Stimulated activated CD8-positive, alpha-beta memory T cell treated with anti-CD3 and anti-CD28 coated beads, Interleukin-4, amount 100 ng/mL, for 24 hours (primary cell): ENCODE results near the gene SMYD4.

ENCODE experiments used
- DNase-seq: peaks from one replicate; pipeline ENCODE4 v3.0.0-alpha.2; 2020; ENCODE audit warnings: low read depth

The SMYD4 gene

DNA sequence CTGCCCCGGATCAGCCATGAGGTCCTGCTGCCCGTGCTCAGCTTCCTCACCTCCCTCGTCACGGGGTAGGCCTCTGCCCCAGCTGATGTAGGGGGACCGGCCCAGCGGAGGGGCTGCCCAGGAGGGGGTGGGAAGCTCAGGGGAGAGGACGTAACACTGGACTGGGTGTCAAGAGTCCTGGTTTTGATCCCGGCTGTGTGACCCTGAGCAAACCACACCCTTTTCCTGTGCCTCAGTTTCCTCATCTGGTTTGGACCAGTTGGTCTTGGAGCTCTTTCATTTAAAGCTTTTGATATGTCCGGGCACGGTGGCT, 98.6 kb downstream of the SMYD4 start:
- no peak for DNase-seq

DNA sequence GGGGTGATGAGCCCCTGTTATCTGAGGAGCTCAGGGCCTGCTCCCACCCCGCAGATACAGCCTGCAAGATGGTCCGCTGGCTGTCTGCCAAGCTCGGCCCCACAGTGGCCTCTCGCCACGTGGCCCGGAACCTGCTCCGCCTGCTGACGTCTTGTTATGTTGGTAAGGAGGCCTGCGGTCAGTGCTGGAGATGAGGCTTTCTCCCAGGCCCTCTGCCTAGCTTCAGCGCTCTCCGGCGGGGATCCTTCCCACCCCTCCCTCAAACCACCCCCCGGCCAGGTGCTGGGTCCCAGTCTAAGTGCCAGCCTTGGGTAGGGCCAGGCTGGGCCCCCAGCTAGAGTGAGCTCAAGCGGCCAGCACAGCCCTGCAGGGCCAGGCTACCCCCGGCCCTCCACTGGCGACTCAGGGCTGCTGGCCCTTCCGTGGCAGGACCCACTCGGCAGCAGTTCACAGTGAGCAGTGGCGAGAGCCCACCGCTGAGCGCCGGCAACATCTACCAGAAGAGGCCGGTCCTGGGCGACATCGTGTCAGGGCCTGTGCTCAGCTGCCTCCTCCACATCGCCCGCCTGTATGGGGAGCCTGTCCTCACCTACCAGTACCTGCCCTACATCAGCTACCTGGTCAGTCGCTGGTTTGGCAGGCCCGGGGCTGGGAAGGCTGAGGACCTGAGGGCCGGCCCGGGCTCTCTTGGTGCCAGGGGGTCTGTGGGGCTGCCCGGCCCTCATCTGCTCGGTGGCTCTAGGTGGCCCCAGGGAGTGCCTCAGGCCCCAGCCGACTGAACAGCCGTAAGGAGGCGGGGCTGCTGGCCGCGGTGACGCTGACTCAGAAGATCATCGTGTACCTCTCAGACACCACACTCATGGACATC, 99.1 kb downstream of the SMYD4 start:
- DNase-seq, result no peak

DNA sequence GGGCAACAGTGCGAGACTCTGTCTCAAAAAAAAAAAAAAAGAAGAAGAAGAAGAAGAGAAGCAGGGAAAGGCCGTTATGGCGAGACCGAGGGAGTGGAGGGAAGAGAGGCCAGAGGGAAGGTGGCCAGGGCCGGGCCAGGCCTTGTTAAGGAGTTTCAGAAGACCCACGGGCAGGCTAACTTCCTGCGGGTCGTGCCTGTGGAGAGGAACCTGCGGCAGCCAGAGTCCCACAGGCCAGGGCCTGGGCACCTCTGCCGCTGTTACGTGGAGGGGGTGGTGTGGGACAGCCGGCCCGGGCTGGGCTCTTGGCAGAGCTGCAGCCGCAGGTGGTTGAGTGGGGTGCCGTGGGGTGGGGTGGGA, 99.8 kb downstream of the SMYD4 start:
- DNase-seq, result no peak
